Immature natural killer cell (primary cell): ENCODE measurements around the gene MYL11. TPM values are rescaled to one million over a fixed set of nuclear protein-coding genes. Genes with fewer than 3 reads are reported as not detected.

ENCODE experiments used
- DNase-seq, 3 donors: peaks; one replicate each; pipeline ENCODE4 v3.0.0; 2022; ENCODE audit warnings: mixed read lengths in 1 of 3
- H3K27ac Mint-ChIP-seq, 6 donors: one replicate each; pipeline ENCODE4 v1.8.0; 2020; ENCODE audit warnings: mixed read lengths in 6 of 6, mild to moderate bottlenecking in 5 of 6, inconsistent platforms in 4 of 6, moderate library complexity in 3 of 6
- H3K27me3 Mint-ChIP-seq, 3 donors: one replicate each; pipeline ENCODE4 v1.8.0; 2020 to 2021; ENCODE audit warnings: low read depth in 3 of 3, mild to moderate bottlenecking in 3 of 3, mixed read lengths in 3 of 3, moderate library complexity in 3 of 3, inconsistent platforms in 1 of 3
- H3K36me3 Mint-ChIP-seq, 3 donors: one replicate each; pipeline ENCODE4 v1.8.0; 2020; ENCODE audit warnings: mixed read lengths in 3 of 3, inconsistent platforms in 2 of 3, mild to moderate bottlenecking in 2 of 3
- H3K4me1 Mint-ChIP-seq, 2 donors: one replicate each; pipeline ENCODE4 v1.8.0; 2020; ENCODE audit warnings: inconsistent platforms in 2 of 2, mild to moderate bottlenecking in 2 of 2, mixed read lengths in 2 of 2, moderate library complexity in 1 of 2
- H3K4me3 Mint-ChIP-seq, 5 donors: one replicate each; pipeline ENCODE4 v1.8.0; 2020; ENCODE audit warnings: mild to moderate bottlenecking in 5 of 5, mixed read lengths in 5 of 5, inconsistent platforms in 3 of 5, moderate library complexity in 3 of 5
- H3K9me3 Mint-ChIP-seq, 6 donors: one replicate each; pipeline ENCODE4 v1.8.0; 2020; ENCODE audit warnings: mild to moderate bottlenecking in 6 of 6, mixed read lengths in 6 of 6, inconsistent platforms in 4 of 6, moderate library complexity in 3 of 6
- polyA plus RNA-seq, 3 donors: library from polyadenylated mRNA; unstranded; fragments of 300-500 nt; fragmentation: Illumina TruSeq; gene quantifications; one replicate each; pipeline ENCODE4 v1.2.3, GENCODE V29; 2021

MYL11 gene
- polyA plus RNA-seq, 3 donors from 2014 or later: 10.9 to 22.2 (median 18.7) TPM

GRCh38 chr16:30398661-30399434 is 24.2 kb downstream of the MYL11 start:
- H3K36me3 Mint-ChIP-seq: no peaks in the 10 kb centered on the region
- peak overlapping the region in 1 of 6 donors; percentile 22 for H3K27ac Mint-ChIP-seq

DNA sequence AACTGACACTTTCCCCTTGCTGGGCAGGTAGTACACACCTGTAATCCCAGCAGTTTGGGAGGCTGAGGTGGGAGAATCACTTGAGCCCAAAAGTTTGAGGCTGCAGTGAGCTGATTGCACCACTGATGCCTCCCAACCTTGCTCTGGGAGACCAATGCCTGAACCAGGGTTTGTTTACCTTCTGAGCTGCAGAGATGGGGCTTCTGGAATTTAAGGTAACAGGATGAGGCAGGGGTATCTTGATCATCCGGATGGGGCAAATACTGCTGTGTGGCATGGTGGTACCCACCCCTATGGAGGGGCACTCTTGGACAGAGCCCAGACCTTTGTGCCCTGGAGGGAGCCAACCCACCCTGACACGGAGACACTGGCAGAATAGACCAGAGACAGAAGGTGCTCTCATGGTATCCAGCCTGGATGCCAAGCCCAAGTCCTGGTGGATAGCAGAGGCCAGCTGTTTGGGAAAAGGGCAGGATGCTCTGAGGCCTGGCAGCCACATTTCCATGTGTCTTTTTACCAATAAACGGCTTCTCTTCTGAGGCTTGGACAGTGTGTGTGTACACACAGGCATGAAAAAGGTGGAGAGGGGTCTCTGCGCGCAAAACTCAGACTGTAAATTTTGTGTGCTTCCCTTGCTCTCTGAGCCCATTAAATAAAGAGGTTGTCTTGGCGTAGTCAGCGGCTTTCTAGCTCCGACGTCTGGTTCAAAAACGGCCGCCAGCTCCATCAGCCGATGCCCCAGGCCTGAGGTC is 25.0 kb downstream of the MYL11 start:
- H3K4me3 Mint-ChIP-seq: peak overlapping the region; percentile 85 to 91 (median 89)
- DNase-seq: no peak
- peak overlapping the region; percentile 73 to 90 (median 80) for H3K27ac Mint-ChIP-seq
- H3K4me1 Mint-ChIP-seq: peaks cover 56 to 57% of the 10 kb centered on the region in 2 donors
- H3K27me3 Mint-ChIP-seq: peaks cover 12 to 26% (median 13%) of the 10 kb centered on the region in 3 donors
- no peaks in the 10 kb centered on the region for H3K9me3 Mint-ChIP-seq
- no peaks in the 10 kb centered on the region for H3K36me3 Mint-ChIP-seq

More at GRCh38 chr16:30398661-30399434, 24.2 kb downstream of the MYL11 start:
- Mint-ChIP-seq H3K9me3 (no peaks in the 10 kb centered on the region), H3K27me3 (peaks cover 12 to 26% (median 13%) of the 10 kb centered on the region in 3 donors), H3K4me1 (peaks cover 58 to 62% of the 10 kb centered on the region in 2 donors), H3K4me3 (peak overlapping the region; percentile 35 to 91 (median 85))
- DNase-seq: no peak

DNA sequence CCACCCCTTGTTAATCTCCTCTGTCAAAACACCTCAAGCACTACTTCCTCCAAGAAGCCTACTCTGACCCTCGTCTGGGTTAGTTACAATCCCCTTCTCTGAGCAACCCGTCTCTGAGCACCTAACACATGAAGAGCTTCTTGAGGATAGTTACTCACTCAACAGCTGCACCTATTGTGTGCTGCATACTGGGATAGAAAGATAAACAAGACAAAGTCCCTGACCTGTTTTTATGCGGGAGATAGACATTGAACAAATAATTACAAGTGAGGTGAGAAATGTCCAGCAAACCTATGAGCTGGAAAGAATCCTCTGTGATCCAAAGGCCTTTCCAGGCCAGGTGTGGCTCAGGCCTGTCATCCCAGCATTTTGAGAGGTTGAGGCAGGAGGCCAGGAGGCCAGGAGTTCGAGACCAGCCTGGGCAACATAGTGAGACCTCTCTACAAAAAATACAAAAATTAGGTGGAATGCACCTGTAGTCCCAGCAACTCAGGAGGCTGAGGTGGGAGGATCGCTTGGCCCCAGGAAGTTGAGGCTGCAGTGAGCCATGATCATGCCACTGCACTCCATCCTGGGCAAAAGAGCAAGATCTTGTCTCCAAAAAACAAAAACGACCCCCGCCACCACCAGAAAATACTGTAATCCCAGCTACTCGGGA is 27.3 kb downstream of the MYL11 start:
- no peaks in the 10 kb centered on the region for H3K36me3 Mint-ChIP-seq

GRCh38 chr16:30406795-30407101 is 32.1 kb downstream of the MYL11 start:
- no peaks in the 10 kb centered on the region for H3K36me3 Mint-ChIP-seq
- no peaks in the 10 kb centered on the region for H3K9me3 Mint-ChIP-seq
- peak overlapping the region; percentile 76 to 94 (median 92) for H3K27ac Mint-ChIP-seq
- H3K4me3 Mint-ChIP-seq: peak overlapping the region; percentile 90 to 99 (median 97)
- H3K4me1 Mint-ChIP-seq: peaks cover 22 to 24% of the 10 kb centered on the region in 2 donors
- H3K27me3 Mint-ChIP-seq: peaks cover 0 to 12% (median 0%) of the 10 kb centered on the region in 3 donors
- no peak for DNase-seq

More for the DNA sequence above, 27.3 kb downstream of the MYL11 start:
- Mint-ChIP-seq H3K4me3 (peak overlapping the region; percentile 63 to 91 (median 85)), H3K27me3 (peaks cover 8 to 29% (median 13%) of the 10 kb centered on the region in 3 donors), H3K9me3 (no peaks in the 10 kb centered on the region), H3K27ac (peak overlapping the region in 2 of 6 donors; percentile 40 to 71), H3K4me1 (peaks cover 42 to 43% of the 10 kb centered on the region in 2 donors)
- no peak for DNase-seq

DNA sequence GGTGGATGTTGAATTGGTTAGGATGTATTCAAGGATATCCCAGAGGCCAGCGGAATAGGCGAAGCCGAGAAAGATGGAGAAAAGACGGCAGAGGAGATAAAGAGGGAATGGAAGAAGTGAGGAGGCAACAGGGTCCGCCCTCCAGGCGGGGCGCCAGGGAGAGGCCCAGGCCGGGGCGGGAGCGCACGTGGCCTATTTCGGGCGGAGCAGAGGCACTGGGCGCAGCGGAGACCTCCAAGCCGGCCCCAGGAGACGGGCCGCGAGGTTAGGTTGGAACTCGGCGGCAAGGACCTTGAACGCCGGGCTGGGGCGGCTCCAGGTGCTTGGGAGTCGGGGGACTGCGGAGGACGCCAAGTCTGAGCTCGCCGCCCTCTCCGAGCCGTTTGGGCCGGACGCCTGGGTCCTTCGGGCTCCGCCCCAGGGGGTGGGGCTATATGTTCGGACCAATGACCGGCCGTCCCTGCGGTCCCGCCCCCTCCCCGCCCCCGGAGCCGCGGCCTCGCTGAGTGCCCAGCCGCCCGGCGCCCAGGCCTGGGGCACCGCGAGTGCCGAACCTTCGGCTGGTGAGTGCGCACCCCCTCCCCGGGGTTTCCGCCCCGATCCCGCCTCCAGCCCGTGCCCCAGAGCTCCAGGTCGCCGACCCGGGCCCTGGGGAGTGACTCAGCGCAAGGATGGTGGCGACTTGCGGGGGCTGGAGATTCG is 32.7 kb downstream of the MYL11 start, which contains the start of gene ZNF771:
Gene ZNF771 (plus strand): TSS at position 505 of the 702 bp plus-strand sequence. CDS start 448 bp downstream, outside the sequence.
- Mint-ChIP-seq H3K4me1 (peaks cover 21 to 22% of the 10 kb centered on the region in 2 donors), H3K36me3 (peaks cover 0 to 3% (median 0%) of the 10 kb centered on the region in 3 donors), H3K27me3 (peaks cover 0 to 12% (median 0%) of the 10 kb centered on the region in 3 donors), H3K4me3 (peak within 1 kb of the TSS; percentile 90 to 99 (median 97)), H3K27ac (peak within 1 kb of the TSS; percentile 76 to 94 (median 92)), H3K9me3 (no peaks in the 10 kb centered on the region)
- peak; percentile 85 to 89 (median 87) for DNase-seq

DNA sequence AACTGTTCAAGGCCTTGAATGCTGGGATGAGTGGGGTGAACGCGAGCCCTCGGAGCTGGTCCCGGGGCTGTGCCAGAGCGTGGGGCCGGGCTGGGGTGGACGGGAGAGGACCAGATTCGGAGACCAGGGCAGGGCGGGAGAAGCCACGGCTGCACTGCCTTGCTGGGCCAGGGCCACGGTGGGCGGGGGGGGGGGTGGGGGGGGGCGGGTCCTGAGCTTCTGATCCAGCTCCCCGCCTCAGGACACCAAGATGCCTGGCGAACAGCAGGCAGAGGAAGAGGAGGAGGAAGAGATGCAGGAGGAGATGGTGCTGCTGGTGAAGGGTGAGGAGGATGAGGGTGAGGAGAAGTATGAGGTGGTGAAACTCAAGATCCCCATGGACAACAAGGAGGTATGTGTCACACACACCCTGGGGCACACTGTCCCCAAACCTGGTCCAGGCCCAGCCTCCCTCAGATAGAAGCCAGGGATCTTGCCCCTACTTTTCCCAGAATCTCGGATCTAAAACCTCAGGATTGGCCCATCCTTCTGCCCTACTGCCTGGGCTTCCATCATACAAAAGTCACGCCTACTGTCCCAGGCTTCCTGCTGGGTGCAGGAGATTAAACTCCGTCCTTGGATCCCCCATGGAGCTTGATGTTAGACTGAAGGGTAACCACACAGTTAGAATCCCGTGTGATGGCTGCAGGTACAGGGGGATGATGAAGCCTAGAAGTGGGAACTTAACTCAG is 33.4 kb downstream of the MYL11 start:
- H3K27me3 Mint-ChIP-seq: peaks cover 0 to 9% (median 0%) of the 10 kb centered on the region in 3 donors
- peak overlapping the region; percentile 8 to 69 (median 52) for H3K27ac Mint-ChIP-seq
- peak overlapping the region; percentile 66 to 83 (median 70) for H3K4me3 Mint-ChIP-seq
- H3K4me1 Mint-ChIP-seq: peaks cover 21 to 22% of the 10 kb centered on the region in 2 donors
- H3K36me3 Mint-ChIP-seq: peaks cover 0 to 3% (median 0%) of the 10 kb centered on the region in 3 donors
- no peaks in the 10 kb centered on the region for H3K9me3 Mint-ChIP-seq
- DNase-seq: no peak

- Mint-ChIP-seq H3K4me3 (peak overlapping the region in 4 of 5 donors; percentile 41 to 59 (median 57)), H3K4me1 (peaks cover 21 to 22% of the 10 kb centered on the region in 2 donors), H3K27ac (peak overlapping the region in 2 of 6 donors; percentile 67 to 71), H3K9me3 (no peaks in the 10 kb centered on the region), H3K36me3 (peaks cover 0 to 3% (median 0%) of the 10 kb centered on the region in 3 donors), H3K27me3 (peaks cover 0 to 7% (median 0%) of the 10 kb centered on the region in 3 donors)
- DNase-seq: peak; percentile 87 to 91 (median 88)
These were observed 34.8 kb downstream of the MYL11 start for GRCh38 chr16:30409125-30410060.

GRCh38 chr16:30413112-30413806 is 38.7 kb downstream of the MYL11 start:
- Mint-ChIP-seq H3K4me1 (peaks cover 18 to 20% of the 10 kb centered on the region in 2 donors), H3K27ac (no peak overlapping the region), H3K27me3 (peaks cover 0 to 5% (median 0%) of the 10 kb centered on the region in 3 donors), H3K36me3 (peaks cover 0 to 7% (median 3%) of the 10 kb centered on the region in 3 donors), H3K4me3 (no peak overlapping the region), H3K9me3 (no peaks in the 10 kb centered on the region)
- DNase-seq: no peak

- H3K4me3 Mint-ChIP-seq: no peak overlapping the region
- peaks cover 0 to 5% (median 3%) of the 10 kb centered on the region in 3 donors for H3K27me3 Mint-ChIP-seq
- H3K4me1 Mint-ChIP-seq: peaks cover 19% of the 10 kb centered on the region in 2 donors
- peaks cover 0 to 7% (median 3%) of the 10 kb centered on the region in 3 donors for H3K36me3 Mint-ChIP-seq
- DNase-seq: no peak
- no peak overlapping the region for H3K27ac Mint-ChIP-seq
- H3K9me3 Mint-ChIP-seq: no peaks in the 10 kb centered on the region
These were observed 39.6 kb downstream of the MYL11 start for GRCh38 chr16:30414159-30414558.

GRCh38 chr16:30416047-30416603 is 41.5 kb downstream of the MYL11 start:
- H3K4me3 Mint-ChIP-seq: peak overlapping the region in 2 of 5 donors; percentile 28 to 69
- H3K36me3 Mint-ChIP-seq: peaks cover 0 to 11% (median 9%) of the 10 kb centered on the region in 3 donors
- peaks cover 12 to 13% of the 10 kb centered on the region in 2 donors for H3K4me1 Mint-ChIP-seq
- peak overlapping the region in 4 of 6 donors; percentile 23 to 64 (median 42) for H3K27ac Mint-ChIP-seq
- H3K9me3 Mint-ChIP-seq: no peaks in the 10 kb centered on the region
- no peak for DNase-seq
- peaks cover 0 to 6% (median 3%) of the 10 kb centered on the region in 3 donors for H3K27me3 Mint-ChIP-seq
